Inflammatory macrophage treated with lipopolysaccharide for 1 hour (primary cell): ENCODE data around the gene ADH7.
"Not testable (repeated sequence)": the region's sequence is repeated elsewhere in the genome, so short reads cannot be mapped to it uniquely, and the experiment has no call there.

Experiments
- DNase-seq, 2 donors: peaks; one replicate each; pipeline ENCODE4 v3.0.0-alpha.2; 2020 to 2022

The ADH7 gene

GRCh38 chr4:99377341-99377740 is 57.8 kb downstream of the ADH7 start:
- DNase-seq: not testable (repeated sequence)

GRCh38 chr4:99372464-99372863 is 62.7 kb downstream of the ADH7 start:
- not testable (repeated sequence) for DNase-seq

- DNase-seq: not testable (repeated sequence)
These were observed 67.3 kb downstream of the ADH7 start for GRCh38 chr4:99367817-99368216.

- no peak for DNase-seq
These were observed 68.7 kb downstream of the ADH7 start for GRCh38 chr4:99366491-99366890.

- DNase-seq: no peak
These were observed 72.4 kb downstream of the ADH7 start for GRCh38 chr4:99362768-99363167.
